ENCODE results near the gene TTI1. TPM values are rescaled to one million over a fixed set of nuclear protein-coding genes. Genes with fewer than 3 reads are reported as not detected.

TTI1 gene
- total and polyA plus RNA-seq, 2 of the 13 experiments (the other 11 are each of a cell fraction or from before 2014, with no cell fraction given) = 22.9 to 39.8 TPM

DNA sequence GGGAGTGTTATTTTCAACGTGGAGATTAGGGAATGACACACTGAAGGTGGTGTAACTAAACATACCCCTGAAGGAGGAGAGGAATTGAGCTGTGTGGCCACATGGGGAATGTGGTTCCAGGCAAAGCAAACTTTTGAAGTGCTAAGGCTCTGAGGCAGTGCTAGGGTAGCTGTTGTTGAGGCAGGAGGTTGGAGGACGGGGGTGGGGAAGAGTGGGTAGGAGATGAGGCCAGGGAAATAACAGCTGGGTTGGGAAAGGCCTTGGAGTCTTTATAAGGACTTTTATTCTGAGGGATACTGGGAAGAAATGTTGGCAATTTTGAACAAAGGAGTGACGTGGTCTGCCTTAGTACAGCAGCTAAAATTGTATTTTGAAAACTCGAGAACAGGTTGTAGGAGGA is 13.3 kb upstream of the TTI1 start:
- peaks cover 88% of the 10 kb centered on the region for H3K79me2 ChIP-seq (ENCODE audit: insufficient read depth, low read length)
- no TSS peak for BruUV-seq (replicated peaks)
- H3K4me3 ChIP-seq (replicated peaks in 1 of 3; ENCODE audit: insufficient read depth in 1 of 3, low read depth in 2 of 3, low read length in 3 of 3) = no peak overlapping the region
- ATAC-seq = peak; percentile 25; the same call in 2 of the 3 replicates
- no peak overlapping the region for H2AFZ ChIP-seq (ENCODE audit: low read length)
- no peaks in the 10 kb centered on the region for H3K27me3 ChIP-seq (ENCODE audit: control insufficient read depth in 1 of 2, insufficient read depth in 2 of 2, low read length in 2 of 2)
- peaks cover 30 to 90% of the 10 kb centered on the region in 2 experiments for H3K36me3 ChIP-seq (replicated peaks in 1 of 2; ENCODE audit: control insufficient read depth in 1 of 2, insufficient read depth in 2 of 2, low read length in 2 of 2)
- intact Hi-C loops (cut with micrococcal nuclease; ENCODE audit: unreplicated experiment) = no loop called here
- FAIRE-seq = no peak
- DNase-seq (ENCODE audit: low spot score) = no peak
- H3K9ac ChIP-seq (ENCODE audit: insufficient read depth, low read depth, low read length) = no peak overlapping the region
- no peak overlapping the region for H3K27ac ChIP-seq (ENCODE audit: extremely low read length, insufficient read depth, low read length)
- POLR2A ChIA-PET = no interaction called here
- in situ Hi-C loops (cut with HindIII; ENCODE audit: extremely low pct_ligation_motif_present, low pct_unique_long_range_greater_than_20kb) = no loop called here
- peaks cover 18% of the 10 kb centered on the region for H3K4me1 ChIP-seq (ENCODE audit: insufficient read depth, low read length)
- H3K9me3 ChIP-seq (ENCODE audit: low read length) = no peaks in the 10 kb centered on the region
- H3K4me2 ChIP-seq (ENCODE audit: low read depth, low read length) = no peak overlapping the region
- CTCF ChIA-PET (ENCODE audit: low intra/inter-chr PET ratio, low total read pairs) = no interaction called here
- TF ChIP-seq ZFYVE20 (CRISPR knock-in tag; IDR thresholded peaks at IDR 0.05; ENCODE audit: borderline replicate concordance, low read depth) (no peak), MYPOP (CRISPR knock-in tag; IDR thresholded peaks at IDR 0.05) (no peak), POLR2AphosphoS5 (IDR thresholded peaks at IDR 0.05; ENCODE audit: low read depth, low read length) (0 out of 2 replicates have a peak, but pooled peaks have one; percentile 25), RBM22 (optimal IDR thresholded peaks at IDR 0.05; ENCODE audit: low read length) (peak; percentile 61)
- WGBS (ENCODE audit: low lambda C conversion rate) = 92% methylated on average over 4 of the region's 4 CpGs
- peaks cover 3% of the 10 kb centered on the region; the same call in 1 of the 2 replicates for H4K20me1 ChIP-seq (ENCODE audit: insufficient read depth, low read length)

DNA sequence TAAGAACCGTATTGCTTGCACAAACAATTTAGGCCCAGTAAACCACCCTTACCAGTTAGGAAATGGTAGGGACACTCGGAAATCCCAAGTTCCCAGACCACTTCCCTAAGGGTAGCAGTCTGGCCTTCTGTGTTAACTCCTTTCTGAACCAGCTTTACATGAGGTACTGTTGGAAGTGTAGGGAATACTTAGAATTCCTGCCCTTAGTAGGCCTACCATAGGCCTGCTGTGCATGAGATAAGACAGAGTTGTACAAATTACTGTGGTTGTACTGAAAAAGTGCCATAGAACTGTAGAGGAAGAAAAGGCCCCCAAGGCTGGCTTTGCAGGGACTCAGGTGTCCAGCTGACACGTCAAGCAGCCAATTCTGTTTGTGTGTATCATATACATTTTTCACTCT is 11.4 kb upstream of the TTI1 start:
- ChIA-PET CTCF (ENCODE audit: low intra/inter-chr PET ratio, low total read pairs) (no interaction called here), POLR2A (interaction anchor here (1.5 to 1.6 kb wide), 2 partner anchors 11 to 99 kb away, joined by 6 to 7 read pairs; partner anchors contain the start of genes RPRD1B and TTI1)
- BruUV-seq (replicated peaks) = no TSS peak
- in situ Hi-C loops (cut with HindIII; ENCODE audit: extremely low pct_ligation_motif_present, low pct_unique_long_range_greater_than_20kb) (no loop called here), intact Hi-C loops (cut with micrococcal nuclease; ENCODE audit: unreplicated experiment) (no loop called here)
- H3K4me2 ChIP-seq (ENCODE audit: low read depth, low read length) = no peak overlapping the region
- no peak overlapping the region for H3K9ac ChIP-seq (ENCODE audit: insufficient read depth, low read depth, low read length)
- H3K27ac ChIP-seq (ENCODE audit: extremely low read length, insufficient read depth, low read length) = no peak overlapping the region
- no peak overlapping the region for H2AFZ ChIP-seq (ENCODE audit: low read length)
- no peak for FAIRE-seq
- H3K9me3 ChIP-seq (ENCODE audit: low read length) = no peaks in the 10 kb centered on the region
- no peaks in the 10 kb centered on the region for H4K20me1 ChIP-seq (ENCODE audit: insufficient read depth, low read length)
- no peak for DNase-seq (ENCODE audit: low spot score)
- peaks cover 13% of the 10 kb centered on the region for H3K4me1 ChIP-seq (ENCODE audit: insufficient read depth, low read length)
- peaks cover 88% of the 10 kb centered on the region for H3K79me2 ChIP-seq (ENCODE audit: insufficient read depth, low read length)
- no peak overlapping the region for H3K4me3 ChIP-seq (replicated peaks in 1 of 3; ENCODE audit: insufficient read depth in 1 of 3, low read depth in 2 of 3, low read length in 3 of 3)
- no peaks in the 10 kb centered on the region for H3K27me3 ChIP-seq (ENCODE audit: control insufficient read depth in 1 of 2, insufficient read depth in 2 of 2, low read length in 2 of 2)
- no peak for TF ChIP-seq ZNF841 (CRISPR knock-in tag; IDR thresholded peaks at IDR 0.05; ENCODE audit: borderline replicate concordance)
- TF ChIP-seq PTBP1 (IDR thresholded peaks at IDR 0.05; ENCODE audit: low read depth, low read length, poor library complexity, severe bottlenecking) = no peak
- TF ChIP-seq STAT5B (CRISPR knock-in tag; IDR thresholded peaks at IDR 0.05) = no peak
- no peak for TF ChIP-seq POLR2A (IDR thresholded peaks at IDR 0.05; ENCODE audit: insufficient read depth in 1 of 2, low read depth in 2 of 2, low read length in 2 of 2)
- TF ChIP-seq ZNF3 (CRISPR knock-in tag; IDR thresholded peaks at IDR 0.05) = no peak
- TF ChIP-seq ELF4 (CRISPR knock-in tag; IDR thresholded peaks at IDR 0.05; ENCODE audit: borderline replicate concordance) = no peak
- no peak for TF ChIP-seq ZBTB43 (CRISPR knock-in tag; conservative IDR thresholded peaks at IDR 0.05)
- TF ChIP-seq PITX1 (CRISPR knock-in tag; IDR thresholded peaks at IDR 0.05) = no peak
- no peak for TF ChIP-seq ATM (IDR thresholded peaks at IDR 0.05; ENCODE audit: borderline replicate concordance)
- no peak for TF ChIP-seq RNF2 (conservative IDR thresholded peaks at IDR 0.05; ENCODE audit: low read depth)
- TF ChIP-seq HNRNPLL (IDR thresholded peaks at IDR 0.05; ENCODE audit: low read depth, low read length, poor library complexity, severe bottlenecking) = no peak
- no peak for TF ChIP-seq CBX5 (CRISPR knock-in tag; IDR thresholded peaks at IDR 0.05; ENCODE audit: borderline replicate concordance)
- TF ChIP-seq NRL (CRISPR knock-in tag; IDR thresholded peaks at IDR 0.05; ENCODE audit: borderline replicate concordance) = no peak
- peaks cover 33 to 89% of the 10 kb centered on the region in 2 experiments for H3K36me3 ChIP-seq (replicated peaks in 1 of 2; ENCODE audit: control insufficient read depth in 1 of 2, insufficient read depth in 2 of 2, low read length in 2 of 2)
- WGBS (ENCODE audit: low lambda C conversion rate) = 98% methylated on average over 3 of the region's 3 CpGs
- ATAC-seq = no peak

All from HepG2 (cell line).